CD14-positive monocyte (primary cell): ENCODE data around the gene TMEM128. TPM values are rescaled to one million over a fixed set of nuclear protein-coding genes. Genes with fewer than 3 reads are reported as not detected.

Experiments used
- DNase-seq, 3 donors: peaks; one replicate each; pipeline ENCODE4 v3.0.0-alpha.2; 2011 to 2022
- H2AFZ ChIP-seq: 2 replicates; pipeline ENCODE4 v1.6.0; 2012; ENCODE audit warnings: mild to moderate bottlenecking, low read depth, low read length, inconsistent platforms; ENCODE audit not compliant: insufficient read depth, poor library complexity, severe bottlenecking
- H3K27ac ChIP-seq, 2 donors: 1 replicate in 1 of 2; 2 replicates in 1 of 2; pipeline ENCODE4 v1.5.1; 2012 to 2013; ENCODE audit warnings: low read length in 2 of 2, control low read depth in 1 of 2, inconsistent platforms in 1 of 2, low read depth in 1 of 2, mild to moderate bottlenecking in 1 of 2
- H3K27me3 ChIP-seq, 2 donors: one replicate each; pipeline versions ENCODE4 v1.6.0 to v1.6.1; 2011 to 2013; ENCODE audit warnings: low read length in 2 of 2; ENCODE audit not compliant: control insufficient read depth in 2 of 2, insufficient read depth in 2 of 2
- H3K36me3 ChIP-seq, 2 donors: replicated peaks in 1 of 2; 1 replicate in 1 of 2; 2 replicates in 1 of 2; pipeline versions ENCODE4 v1.5.1 to v1.6.1; 2012 to 2013; ENCODE audit warnings: low read length in 2 of 2, control low read depth in 1 of 2, inconsistent platforms in 1 of 2, mild to moderate bottlenecking in 1 of 2; ENCODE audit not compliant: insufficient read depth in 2 of 2, control insufficient read depth in 1 of 2
- H3K4me1 ChIP-seq, 2 donors: 1 replicate in 1 of 2; 2 replicates in 1 of 2; pipeline versions ENCODE4 v1.5.1 to v1.6.1; 2012 to 2013; ENCODE audit warnings: low read length in 2 of 2, control low read depth in 1 of 2, inconsistent platforms in 1 of 2, mild to moderate bottlenecking in 1 of 2, moderate library complexity in 1 of 2; ENCODE audit not compliant: insufficient read depth in 2 of 2, control insufficient read depth in 1 of 2
- H3K4me2 ChIP-seq: replicated peaks from 2 replicates; pipeline ENCODE3; 2012; ENCODE audit warnings: low read length, moderate library complexity, mild to moderate bottlenecking; ENCODE audit not compliant: poor library complexity, severe bottlenecking; ENCODE audit errors: extremely low read depth
- H3K4me3 ChIP-seq, 3 experiments: fragments of 200-600 bp in 1 of 3; sonication (generic) in 1 of 3; replicated peaks in 1 of 3; 1 replicate in 2 of 3; 2 replicates in 1 of 3; pipeline ENCODE4 v1.5.1; 2011 to 2013; ENCODE audit warnings: low read length in 3 of 3, mild to moderate bottlenecking in 3 of 3, control low read depth in 2 of 3, low read depth in 2 of 3, inconsistent platforms in 1 of 3, moderate library complexity in 1 of 3
- H3K79me2 ChIP-seq: 2 replicates; pipeline ENCODE4 v1.6.0; 2012; ENCODE audit warnings: mild to moderate bottlenecking, control low read depth, inconsistent platforms, low read length, moderate library complexity; ENCODE audit not compliant: insufficient read depth
- H3K9ac ChIP-seq: 2 replicates; pipeline ENCODE4 v1.6.0; 2017; ENCODE audit warnings: low read length, mild to moderate bottlenecking; ENCODE audit not compliant: insufficient read depth, poor library complexity, severe bottlenecking
- H3K9me3 ChIP-seq, 2 donors: replicated peaks in 1 of 2; 1 replicate in 1 of 2; 2 replicates in 1 of 2; pipeline versions ENCODE4 v1.5.1 to v1.6.1; 2012 to 2013; ENCODE audit warnings: low read length in 2 of 2, control low read depth in 1 of 2; ENCODE audit not compliant: control insufficient read depth in 1 of 2, insufficient read depth in 1 of 2
- H4K20me1 ChIP-seq: 2 replicates; pipeline ENCODE4 v1.6.0; 2012; ENCODE audit warnings: mild to moderate bottlenecking, low read length, control low read depth, moderate library complexity; ENCODE audit not compliant: insufficient read depth
- H3K27ac Mint-ChIP-seq, 7 donors: one replicate each; pipeline ENCODE4 v1.8.0; 2020; ENCODE audit warnings: mild to moderate bottlenecking in 7 of 7, mixed read lengths in 7 of 7, moderate library complexity in 6 of 7, inconsistent platforms in 2 of 7
- H3K27me3 Mint-ChIP-seq, 3 donors: one replicate each; pipeline ENCODE4 v1.8.0; 2021 to 2022; ENCODE audit warnings: low read depth in 3 of 3, mild to moderate bottlenecking in 3 of 3, mixed read lengths in 3 of 3, moderate library complexity in 3 of 3, inconsistent platforms in 1 of 3
- H3K36me3 Mint-ChIP-seq, 2 donors: one replicate each; pipeline ENCODE4 v1.8.0; 2020; ENCODE audit warnings: mixed read lengths in 2 of 2, inconsistent platforms in 1 of 2, mild to moderate bottlenecking in 1 of 2
- H3K4me1 Mint-ChIP-seq: one replicate; pipeline ENCODE4 v1.8.0; 2020; ENCODE audit warnings: mild to moderate bottlenecking, mixed read lengths
- H3K4me3 Mint-ChIP-seq, 2 donors: one replicate each; pipeline ENCODE4 v1.8.0; 2020; ENCODE audit warnings: mild to moderate bottlenecking in 2 of 2, mixed read lengths in 2 of 2, moderate library complexity in 1 of 2
- H3K9me3 Mint-ChIP-seq, 7 donors: one replicate each; pipeline ENCODE4 v1.8.0; 2020 to 2022; ENCODE audit warnings: mixed read lengths in 7 of 7, mild to moderate bottlenecking in 6 of 7, moderate library complexity in 6 of 7, inconsistent platforms in 2 of 7
- CTCF ChIP-seq: fragments of 200-600 bp; IDR thresholded peaks from one replicate; pipeline ENCODE4 v1.8.0; 2022; ENCODE audit warnings: antibody characterized with exemption, mild to moderate bottlenecking
- WGBS: methylation state at CpG from one replicate; pipeline ENCODE4 v1.1.5; 2013; ENCODE audit warnings: missing lambda C conversion rate; ENCODE audit not compliant: insufficient coverage; 5-methylcytosine and 5-hydroxymethylcytosine counted together
- intact Hi-C, 2 donors: fragments of 100-400 bp; cut with micrococcal nuclease; formaldehyde crosslinking; loops; one replicate each; pipeline versions ENCODE4 v1.15.0 to v1.15.1; 2023
- polyA plus RNA-seq, 3 donors: library from polyadenylated mRNA; depleted of rRNA in 1 of 3; unstranded in 2 of 3; stranded (reverse) in 1 of 3; fragments of 300-500 nt in 2 of 3; fragments of >200 nt in 1 of 3; fragmentation: Illumina TruSeq in 2 of 3; gene quantifications; 1 replicate in 2 of 3; 2 replicates in 1 of 3; pipeline ENCODE4 v1.2.3, GENCODE V29; 2012 to 2021

The TMEM128 gene
- polyA plus RNA-seq, 3 donors: 11.4 to 35.1 (median 29.7) TPM

DNA sequence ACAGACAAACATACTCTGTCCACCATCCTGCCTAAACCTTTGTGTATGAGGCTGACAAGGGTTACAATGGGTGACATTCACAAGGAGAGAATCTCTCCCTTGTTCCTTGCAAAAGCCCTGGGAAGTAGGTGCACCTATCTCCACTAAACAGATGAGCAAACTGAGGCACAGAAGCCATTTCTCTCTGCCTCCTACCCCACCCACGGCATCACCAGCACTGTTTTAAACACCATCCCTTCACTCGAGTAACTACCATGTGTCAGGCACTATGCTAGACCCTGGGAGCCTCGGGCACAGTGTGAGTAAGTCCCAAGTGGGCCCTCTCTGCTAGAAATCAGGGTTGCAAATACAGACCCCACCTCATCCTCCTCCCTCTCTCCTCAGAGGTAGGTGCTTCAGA, 41.0 kb upstream of the TMEM128 start:
- H3K4me1 Mint-ChIP-seq: peaks cover 26% of the 10 kb centered on the region
- peaks cover 18 to 39% of the 10 kb centered on the region in 2 donors for H3K36me3 ChIP-seq
- TF ChIP-seq CTCF: no peak
- H3K79me2 ChIP-seq: peaks cover 74% of the 10 kb centered on the region
- H3K27ac Mint-ChIP-seq: peak overlapping the region in 5 of 7 donors; percentile 54 to 96 (median 90)
- intact Hi-C loops: no loop called here
- peaks cover 0 to 2% (median 0%) of the 10 kb centered on the region in 3 donors for H3K27me3 Mint-ChIP-seq
- peaks cover 15% of the 10 kb centered on the region for H4K20me1 ChIP-seq
- H3K4me3 ChIP-seq: peak overlapping the region; percentile 52 to 96 (median 91)
- 51% methylated on average over 3 of the region's 3 CpGs for WGBS
- no peak for DNase-seq
- peak overlapping the region; percentile 81 for H3K9ac ChIP-seq
- no peaks in the 10 kb centered on the region for H3K9me3 ChIP-seq
- peak overlapping the region; percentile 88 for H3K4me2 ChIP-seq
- peak overlapping the region in 1 of 2 donors; percentile 84 for H3K27ac ChIP-seq
- no peaks in the 10 kb centered on the region for H3K27me3 ChIP-seq
- H3K9me3 Mint-ChIP-seq: no peaks in the 10 kb centered on the region
- H3K4me3 Mint-ChIP-seq: peak overlapping the region; percentile 95 to 96
- peak overlapping the region; percentile 94 for H2AFZ ChIP-seq
- H3K4me1 ChIP-seq: peaks cover 21 to 27% of the 10 kb centered on the region in 2 donors
- H3K36me3 Mint-ChIP-seq: peaks cover 28 to 33% of the 10 kb centered on the region in 2 donors

DNA sequence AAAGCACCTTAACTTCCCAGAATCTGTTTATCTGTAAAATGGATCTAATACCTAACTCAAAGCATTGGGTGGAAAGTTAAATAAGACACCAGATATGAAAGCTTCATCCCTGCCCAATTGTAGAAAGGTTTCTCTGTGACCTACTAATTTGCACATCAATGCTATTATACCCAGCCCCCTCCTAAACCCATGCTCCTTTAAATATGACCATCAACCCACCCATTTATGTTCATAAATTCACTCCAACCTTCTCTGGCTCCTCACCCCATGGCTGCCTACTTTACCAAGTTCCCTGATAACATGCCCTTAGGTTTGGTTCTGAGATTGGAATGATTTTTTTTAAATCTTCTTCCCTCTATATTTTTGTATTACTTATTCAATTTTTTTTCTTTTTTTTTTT, 40.1 kb upstream of the TMEM128 start:
- peaks cover 65% of the 10 kb centered on the region for H3K79me2 ChIP-seq
- Mint-ChIP-seq H3K27ac (peak overlapping the region in 1 of 7 donors; percentile 27), H3K4me3 (no peak overlapping the region), H3K27me3 (peaks cover 0 to 2% (median 0%) of the 10 kb centered on the region in 3 donors), H3K9me3 (no peaks in the 10 kb centered on the region), H3K4me1 (peaks cover 26% of the 10 kb centered on the region), H3K36me3 (peaks cover 33 to 35% of the 10 kb centered on the region in 2 donors)
- H3K27ac ChIP-seq: no peak overlapping the region
- no peak overlapping the region for H3K4me2 ChIP-seq
- no peak overlapping the region for H3K9ac ChIP-seq
- H3K4me1 ChIP-seq: peaks cover 21 to 27% of the 10 kb centered on the region in 2 donors
- no peak for TF ChIP-seq CTCF
- H2AFZ ChIP-seq: no peak overlapping the region
- peaks cover 25 to 44% of the 10 kb centered on the region in 2 donors for H3K36me3 ChIP-seq
- peaks cover 15% of the 10 kb centered on the region for H4K20me1 ChIP-seq
- no peak for DNase-seq
- intact Hi-C loops: no loop called here
- no peaks in the 10 kb centered on the region for H3K27me3 ChIP-seq
- no peaks in the 10 kb centered on the region for H3K9me3 ChIP-seq
- H3K4me3 ChIP-seq: no peak overlapping the region
